ENCODE data around the gene PDE8B. TPM values are rescaled to one million over a fixed set of nuclear protein-coding genes. Genes with fewer than 3 reads are reported as not detected.

PDE8B gene
- total and polyA plus RNA-seq, 11 donors: 1.1 to 9.3 (median 3.4) TPM

GRCh38 chr5:77202145-77202544, 8.3 kb upstream of the PDE8B start:
- H3K36me3 ChIP-seq: no peaks in the 10 kb centered on the region

GRCh38 chr5:77204967-77205366, 5.5 kb upstream of the PDE8B start:
- 37 to 51% (median 45%) methylated on average over 2 of the region's 2 CpGs for WGBS, 4 donors
- ATAC-seq (no peak), DNase-seq (no peak)
- Histone ChIP-seq H3K9me3 (no peaks in the 10 kb centered on the region), H3K4me1 (peaks cover 0 to 12% (median 0%) of the 10 kb centered on the region in 12 donors), H3K27ac (no peak overlapping the region), H3K27me3 (peaks cover 0 to 12% (median 0%) of the 10 kb centered on the region in 9 donors), H3K36me3 (no peaks in the 10 kb centered on the region), H3K4me3 (no peak overlapping the region)
- intact Hi-C loops (cut with DNase I): no loop called here
- TF ChIP-seq CTCF (IDR thresholded peaks at IDR 0.05): no peak

More at GRCh38 chr5:77202145-77202544, 8.3 kb upstream of the PDE8B start:
- Histone ChIP-seq H3K27me3 (no peaks in the 10 kb centered on the region), H3K27ac (no peak overlapping the region), H3K9me3 (peaks cover 0 to 15% (median 6%) of the 10 kb centered on the region in 12 donors), H3K4me1 (peaks cover 0 to 10% (median 0%) of the 10 kb centered on the region in 12 donors), H3K4me3 (no peak overlapping the region)
- ATAC-seq: no peak
- intact Hi-C loops (cut with DNase I): no loop called here
- no peak for DNase-seq
- TF ChIP-seq POLR2A (IDR thresholded peaks at IDR 0.05) (no peak), CTCF (IDR thresholded peaks at IDR 0.05) (no peak)

GRCh38 chr5:77208507-77209163, 1.8 kb upstream of the PDE8B start:
- no peak for TF ChIP-seq POLR2A (IDR thresholded peaks at IDR 0.05)
- no peak for TF ChIP-seq CTCF (IDR thresholded peaks at IDR 0.05)
- no peak overlapping the region for H3K27ac ChIP-seq
- WGBS, 4 donors: 79 to 89% (median 83%) methylated on average over 1 of the region's 1 CpG; no CpG with 5 or more reads in 1 of the 4 donors
- H3K4me3 ChIP-seq: no peak overlapping the region
- H3K36me3 ChIP-seq: no peaks in the 10 kb centered on the region
- ATAC-seq: peak in 2 of 4 donors; percentile 49 to 50
- DNase-seq: peak in 1 of 5 donors; percentile 57
- intact Hi-C loops (cut with DNase I): no loop called here
- H3K9me3 ChIP-seq: no peaks in the 10 kb centered on the region
- peaks cover 0 to 17% (median 7%) of the 10 kb centered on the region in 12 donors for H3K4me1 ChIP-seq
- H3K27me3 ChIP-seq: peaks cover 5 to 46% (median 25%) of the 10 kb centered on the region in 9 donors

- Histone ChIP-seq H3K4me1 (peaks cover 0 to 17% (median 7%) of the 10 kb centered on the region in 12 donors), H3K36me3 (no peaks in the 10 kb centered on the region), H3K4me3 (peak overlapping the region in 9 of 12 donors; percentile 46 to 80 (median 59)), H3K27me3 (peaks cover 5 to 49% (median 29%) of the 10 kb centered on the region in 9 donors), H3K9me3 (no peaks in the 10 kb centered on the region), H3K27ac (peak overlapping the region in 1 of 12 donors; percentile 64)
- WGBS, 4 donors: 80 to 92% (median 86%) methylated on average over 11 to 14 of the region's 14 CpGs
- intact Hi-C loops (cut with DNase I): loop anchor here in 1 of 10 donors (10.0 kb wide), 1 partner anchor 65 kb away; no protein-coding TSS in a partner anchor
- no peak for TF ChIP-seq POLR2A (IDR thresholded peaks at IDR 0.05)
- no peak for TF ChIP-seq CTCF (IDR thresholded peaks at IDR 0.05)
- ATAC-seq (peak in 1 of 4 donors; percentile 7), DNase-seq (no peak)
Observed at GRCh38 chr5:77209495-77210090, 887 bp upstream of the PDE8B start.
